Activated naive CD8-positive, alpha-beta T cell treated with anti-CD3 and anti-CD28 coated beads, Interleukin-2, amount 10 ng/mL, durations not matched to agents 7 days and 5 days (primary cell): ENCODE measurements around the gene TBC1D22B. TPM values are rescaled to one million over a fixed set of nuclear protein-coding genes. Genes with fewer than 3 reads are reported as not detected.

Source experiments
- ATAC-seq: fragments of 150-1000 bp; cut with Tn5 transposase; one replicate; pipeline ENCODE4 v1.10.0; 2021; ENCODE audit warnings: low read depth, moderate library complexity
- POLR2A ChIA-PET: fragments of 350-600 bp; sonication (Branson Sonifier 250); formaldehyde crosslinking; loops from one replicate; lab custom pipeline; 2021; ENCODE audit warnings: antibody characterized with exemption; lab: Charles Lee
- DNase-seq: peaks from one replicate; pipeline ENCODE4 v3.0.0; 2021
- H3K27ac Mint-ChIP-seq: one replicate; pipeline ENCODE4 v1.8.0; 2022; ENCODE audit warnings: mild to moderate bottlenecking, mixed read lengths
- H3K27me3 Mint-ChIP-seq: one replicate; pipeline ENCODE4 v1.8.0; 2022; ENCODE audit warnings: mild to moderate bottlenecking, moderate library complexity, mixed read lengths
- H3K36me3 Mint-ChIP-seq: one replicate; pipeline ENCODE4 v1.8.0; 2021; ENCODE audit warnings: mild to moderate bottlenecking, mixed read lengths
- H3K4me1 Mint-ChIP-seq: one replicate; pipeline ENCODE4 v1.8.0; 2021; ENCODE audit warnings: mixed read lengths
- H3K4me3 Mint-ChIP-seq: one replicate; pipeline ENCODE4 v1.8.0; 2022; ENCODE audit warnings: mild to moderate bottlenecking, moderate library complexity, mixed read lengths
- H3K9me3 Mint-ChIP-seq: one replicate; pipeline ENCODE4 v1.8.0; 2021; ENCODE audit warnings: mixed read lengths
- total RNA-seq, 2 experiments: library from RNA; stranded (reverse); gene quantifications; one replicate each; pipeline ENCODE4 v1.2.3, GENCODE V29; 2021

Gene TBC1D22B
- total RNA-seq, 2 experiments from 2014 or later, result 13.8 to 14.7 TPM

DNA sequence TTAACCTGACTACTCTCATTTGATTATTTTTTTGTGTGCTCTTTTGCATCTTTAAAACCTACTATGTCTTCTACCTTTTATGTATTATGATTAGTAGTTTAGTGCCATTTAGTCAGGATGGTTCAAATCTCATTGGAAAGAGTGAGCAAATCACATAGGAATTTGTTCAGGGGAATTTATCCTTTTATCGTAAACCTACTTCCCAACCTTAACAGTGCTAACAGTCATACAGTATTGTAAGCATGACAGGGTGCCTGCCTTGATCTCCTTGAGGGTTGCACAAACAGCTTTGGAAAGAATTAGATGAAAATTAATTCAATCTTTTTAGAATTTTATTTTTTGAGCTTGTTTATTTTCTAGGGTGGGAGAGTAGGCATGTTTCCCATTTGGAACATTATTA lies 114.5 kb downstream of the TBC1D22B start:
- Mint-ChIP-seq H3K9me3 (no peaks in the 10 kb centered on the region), H3K27me3 (no peaks in the 10 kb centered on the region)
- POLR2A ChIA-PET, result no interaction called here

DNA sequence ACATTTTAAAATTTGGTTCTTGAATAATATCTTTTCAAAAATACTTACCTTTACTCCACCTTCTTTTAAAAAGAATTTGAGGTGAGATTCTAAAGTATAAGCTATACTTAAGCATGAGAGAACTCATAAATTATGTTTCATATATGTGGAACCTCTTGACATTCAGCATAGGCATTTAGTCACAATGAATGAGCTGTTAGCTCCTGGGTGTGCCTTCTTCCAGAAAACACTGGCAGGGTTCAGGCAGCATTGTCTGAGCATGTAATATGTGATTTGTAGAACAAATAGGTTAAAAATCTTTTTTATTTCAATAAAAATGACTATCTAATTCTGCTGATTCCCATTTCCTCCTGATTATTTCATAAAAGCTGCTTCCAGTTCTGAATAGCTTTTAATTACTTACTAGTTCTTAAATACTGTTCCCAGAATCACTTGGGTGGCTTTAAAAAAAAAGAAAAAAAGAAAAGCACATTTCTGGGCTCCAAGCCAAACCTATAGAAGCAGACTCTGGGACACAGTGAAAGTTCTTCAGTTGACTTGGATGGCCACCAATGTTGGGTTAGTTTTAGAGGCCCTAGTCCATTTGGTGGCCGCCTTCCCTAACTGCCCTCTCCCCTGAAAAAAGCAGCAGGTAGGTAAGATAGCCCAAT lies 116.4 kb downstream of the TBC1D22B start:
- DNase-seq (no peak), ATAC-seq (no peak)
- H3K27me3 Mint-ChIP-seq, result no peaks in the 10 kb centered on the region
- H3K4me1 Mint-ChIP-seq, result peaks cover 4% of the 10 kb centered on the region
- H3K9me3 Mint-ChIP-seq, result no peaks in the 10 kb centered on the region
- POLR2A ChIA-PET, result no interaction called here
- no peak overlapping the region for H3K27ac Mint-ChIP-seq
- H3K36me3 Mint-ChIP-seq, result peaks cover 18% of the 10 kb centered on the region
- no peak overlapping the region for H3K4me3 Mint-ChIP-seq

More for the DNA sequence above, 114.5 kb downstream of the TBC1D22B start:
- ATAC-seq, result no peak
- DNase-seq, result no peak
- peaks cover 7% of the 10 kb centered on the region for H3K4me1 Mint-ChIP-seq
- H3K4me3 Mint-ChIP-seq, result no peak overlapping the region
- H3K27ac Mint-ChIP-seq, result no peak overlapping the region
- H3K36me3 Mint-ChIP-seq, result peaks cover 15% of the 10 kb centered on the region

DNA sequence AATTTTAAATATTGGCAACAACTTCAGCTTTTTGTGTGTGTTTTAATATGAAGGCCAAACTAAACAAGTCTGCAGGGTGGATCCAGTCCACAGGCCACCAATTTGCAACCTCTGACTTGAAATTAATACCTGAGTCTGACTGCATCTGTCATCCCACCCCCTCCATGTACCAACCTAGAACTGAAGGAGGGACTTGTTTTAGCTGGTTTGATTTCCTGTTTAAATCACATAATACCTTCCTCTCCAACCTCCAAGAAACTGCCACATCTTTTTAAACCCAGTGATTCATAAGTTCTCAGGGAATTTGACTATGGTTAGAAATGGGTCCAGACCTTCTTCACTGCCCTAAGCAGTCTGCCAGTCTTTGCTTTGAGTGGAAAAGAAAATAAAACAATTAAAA lies 117.8 kb downstream of the TBC1D22B start:
- H3K4me1 Mint-ChIP-seq, result no peaks in the 10 kb centered on the region
- no peaks in the 10 kb centered on the region for H3K27me3 Mint-ChIP-seq

DNA sequence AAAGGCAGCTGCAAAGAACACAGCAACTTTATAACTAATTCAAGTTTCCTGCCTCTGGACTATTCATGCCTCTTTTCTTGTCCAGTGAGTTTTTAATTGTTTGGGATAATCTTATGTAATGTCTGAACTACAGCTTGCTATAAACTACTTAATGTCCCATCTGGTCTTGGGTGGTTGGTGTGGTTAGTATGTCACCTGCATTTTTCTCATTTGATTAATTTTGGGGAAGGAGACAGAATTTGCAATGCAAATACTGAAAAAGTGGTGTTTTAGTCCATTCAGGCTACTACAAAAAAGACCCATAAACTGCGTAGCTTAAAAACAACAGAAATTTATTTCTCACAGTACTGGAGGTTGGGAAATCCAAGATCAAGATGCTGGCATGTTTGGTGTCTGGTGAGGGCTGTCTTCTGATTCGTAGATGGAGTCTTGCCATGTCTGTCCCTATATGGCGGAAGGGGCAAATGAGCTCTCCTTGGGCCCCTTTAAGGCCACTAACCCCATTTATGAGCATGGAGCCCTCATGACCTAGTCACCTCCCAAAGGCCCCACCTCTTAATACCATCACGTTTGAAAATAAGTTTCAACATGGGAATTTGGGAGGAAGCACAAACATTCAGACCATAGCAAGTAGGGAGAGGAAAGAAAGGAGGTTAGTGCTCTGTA lies 118.6 kb downstream of the TBC1D22B start:
- Mint-ChIP-seq H3K36me3 (peaks cover 14% of the 10 kb centered on the region), H3K9me3 (no peaks in the 10 kb centered on the region), H3K27me3 (no peaks in the 10 kb centered on the region), H3K27ac (no peak overlapping the region), H3K4me1 (no peaks in the 10 kb centered on the region), H3K4me3 (no peak overlapping the region)
- DNase-seq (no peak), ATAC-seq (no peak)
- POLR2A ChIA-PET, result no interaction called here

More for the DNA sequence above, 117.8 kb downstream of the TBC1D22B start:
- POLR2A ChIA-PET, result no interaction called here
- H3K4me3 Mint-ChIP-seq, result no peak overlapping the region
- peaks cover 15% of the 10 kb centered on the region for H3K36me3 Mint-ChIP-seq
- DNase-seq, result no peak
- ATAC-seq, result no peak
- no peak overlapping the region for H3K27ac Mint-ChIP-seq
- no peaks in the 10 kb centered on the region for H3K9me3 Mint-ChIP-seq

DNA sequence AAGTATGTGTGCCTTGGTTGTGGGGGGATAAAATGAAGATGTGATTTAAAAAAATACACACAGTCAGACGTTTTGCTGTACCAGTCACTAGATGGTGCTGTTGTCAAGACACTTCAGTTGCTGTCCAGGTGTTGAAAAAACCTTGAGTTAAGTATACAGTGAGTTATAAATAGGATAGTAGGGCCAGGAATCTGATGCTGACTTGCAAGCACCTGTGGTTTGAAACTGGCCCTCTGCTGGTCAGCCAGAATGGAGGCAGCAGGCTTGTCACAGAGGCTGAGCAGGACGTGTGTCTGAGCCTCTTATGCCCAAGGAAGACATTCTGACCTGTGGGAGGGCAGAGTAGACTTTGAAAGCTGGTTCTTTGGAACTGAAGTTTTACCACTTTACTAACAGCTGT lies 124.0 kb downstream of the TBC1D22B start:
- H3K27ac Mint-ChIP-seq, result peak overlapping the region; percentile 48
- peak; percentile 68 for ATAC-seq
- H3K9me3 Mint-ChIP-seq, result no peaks in the 10 kb centered on the region
- no peaks in the 10 kb centered on the region for H3K27me3 Mint-ChIP-seq
- H3K36me3 Mint-ChIP-seq, result peaks cover 13% of the 10 kb centered on the region
- peak; percentile 31 for DNase-seq
- peaks cover 3% of the 10 kb centered on the region for H3K4me1 Mint-ChIP-seq
- no peak overlapping the region for H3K4me3 Mint-ChIP-seq
- POLR2A ChIA-PET, result no interaction called here

Other genes with a start within 250 kb of the TBC1D22B start
- 100 to 1,000 TPM; 428 to 445 TPM for gene PIM1, start 87.6 kb upstream of the TBC1D22B start, total RNA-seq
- 1 to 10 TPM; 1.4 to 2.0 TPM for gene TMEM217, start 372 bp downstream of the TBC1D22B start, total RNA-seq
- 10 to 100 TPM; 22.0 to 24.8 TPM for gene RNF8, start 96.2 kb downstream of the TBC1D22B start, total RNA-seq
- 10 to 100 TPM; 83.9 to 89.7 TPM for gene CMTR1, start 175.4 kb downstream of the TBC1D22B start, total RNA-seq
- gene CCDC167, start 242.1 kb downstream of the TBC1D22B start, total RNA-seq, result 10 to 100 TPM; 48.5 to 54.2 TPM